Heart left ventricle (tissue), 13 donors: ENCODE measurements around the gene GPR141.

Source experiments
- POLR2A ChIP-seq, 2 donors: fragments of 450-650 bp; IDR thresholded peaks; one replicate each; pipeline ENCODE4 v1.6.1; 2017; ENCODE audit warnings: antibody characterized with exemption in 2 of 2, mild to moderate bottlenecking in 2 of 2, moderate library complexity in 2 of 2
- TF ChIP-seq, protein P1 (sequence below), 12 donors: fragments of 200-600 bp; sonication (generic) in 4 of 12; IDR thresholded peaks; one replicate each; pipeline versions ENCODE4 v1.5.0 to v1.8.0; 2018 to 2022; ENCODE audit warnings: antibody characterized with exemption in 12 of 12, mild to moderate bottlenecking in 5 of 12
- donor health status: ischemic (EF 13 %, LVEDD 7.1; RV severe dilation, severe dysfunction).
- donor health status: DM: no; HTN: yes; CAD: no.
- donor health status: DM: no; HTN: no; CAD: no.
- donor health status: ischemic (EF 25% LVEDD 6.9; RV normal size, moderate dysfunction).
- donor health status: ischemic (EF 25% LVEDD 5.7; RV mildly dilated, moderate dysfunction).
- donor health status: ischemic (EF 35%, LVEDD 5.7; RV mildly dilated, moderate dysfunction).
- donor health status: nonischemic (EF 11% LVEDD 7.7; RV severe dilation, severe dysfunction).
- donor health status: DM: yes; HTN: yes; CAD: no.
- donor health status: PGD.
- donor health status: ischemic (EF 29% LVEDD 5.4; RV normal size, mild dysfunction).
- donor health status: nonischemic (EF 23%, LVEDD 6.1; RV moderate dilation, normal function).

DNA sequence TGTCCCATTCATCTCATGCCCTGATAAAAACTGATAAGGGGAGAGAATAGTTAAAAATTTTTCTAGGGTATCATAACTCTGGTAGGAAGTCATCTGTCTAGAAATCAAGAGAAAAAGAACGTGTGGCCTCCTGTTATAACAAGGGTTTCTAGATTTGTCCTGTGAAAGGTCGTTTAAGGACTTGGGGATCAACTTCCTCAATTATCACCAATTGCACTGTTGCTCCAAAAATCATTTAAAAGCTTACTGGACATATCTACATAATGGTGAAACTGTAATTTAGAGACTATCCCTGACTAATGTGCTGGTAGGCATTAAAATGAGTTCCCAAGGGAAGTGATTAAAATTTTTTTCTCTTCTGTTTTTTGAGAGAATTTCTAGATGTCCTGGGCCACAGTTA lies 58.2 kb downstream of the GPR141 start:
- TF ChIP-seq, protein P1, sequence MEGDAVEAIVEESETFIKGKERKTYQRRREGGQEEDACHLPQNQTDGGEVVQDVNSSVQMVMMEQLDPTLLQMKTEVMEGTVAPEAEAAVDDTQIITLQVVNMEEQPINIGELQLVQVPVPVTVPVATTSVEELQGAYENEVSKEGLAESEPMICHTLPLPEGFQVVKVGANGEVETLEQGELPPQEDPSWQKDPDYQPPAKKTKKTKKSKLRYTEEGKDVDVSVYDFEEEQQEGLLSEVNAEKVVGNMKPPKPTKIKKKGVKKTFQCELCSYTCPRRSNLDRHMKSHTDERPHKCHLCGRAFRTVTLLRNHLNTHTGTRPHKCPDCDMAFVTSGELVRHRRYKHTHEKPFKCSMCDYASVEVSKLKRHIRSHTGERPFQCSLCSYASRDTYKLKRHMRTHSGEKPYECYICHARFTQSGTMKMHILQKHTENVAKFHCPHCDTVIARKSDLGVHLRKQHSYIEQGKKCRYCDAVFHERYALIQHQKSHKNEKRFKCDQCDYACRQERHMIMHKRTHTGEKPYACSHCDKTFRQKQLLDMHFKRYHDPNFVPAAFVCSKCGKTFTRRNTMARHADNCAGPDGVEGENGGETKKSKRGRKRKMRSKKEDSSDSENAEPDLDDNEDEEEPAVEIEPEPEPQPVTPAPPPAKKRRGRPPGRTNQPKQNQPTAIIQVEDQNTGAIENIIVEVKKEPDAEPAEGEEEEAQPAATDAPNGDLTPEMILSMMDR (IDR thresholded peaks at IDR 0.05): no peak
- TF ChIP-seq POLR2A (IDR thresholded peaks at IDR 0.05): no peak
